ENCODE results near the gene HABP2.

- TF ChIP-seq CTCF (conservative IDR thresholded peaks at IDR 0.05; ENCODE audit: low read depth in 2 of 2): no peak
- TF ChIP-seq STAT1 (IDR thresholded peaks at IDR 0.05; ENCODE audit: unreplicated experiment): no peak
- no peak for TF ChIP-seq POLR2AphosphoS5 (IDR thresholded peaks at IDR 0.05; ENCODE audit: low read depth)
- no peak for TF ChIP-seq NANOG (IDR thresholded peaks at IDR 0.05; ENCODE audit: borderline replicate concordance)
- no peak for TF ChIP-seq CREB1 (CRISPR knock-in tag; IDR thresholded peaks at IDR 0.05; ENCODE audit: low read depth)
- TF ChIP-seq EZH2 (IDR thresholded peaks at IDR 0.05; ENCODE audit: low read depth, unreplicated experiment): no peak
- TF ChIP-seq EZH2phosphoT487 (IDR thresholded peaks at IDR 0.05; ENCODE audit: unreplicated experiment): no peak
- TF ChIP-seq REST (IDR thresholded peaks at IDR 0.05; ENCODE audit: unreplicated experiment): no peak
- no peak for TF ChIP-seq ZNF462 (CRISPR knock-in tag; IDR thresholded peaks at IDR 0.05)
Observed at GRCh38 chr10:113533801-113534200, 19.1 kb upstream of the HABP2 start.

All from GM23338 (cell line).